GM19395 (cell line): ENCODE data around the gene FAM83G.

Source experiments
- ATAC-seq: cut with Tn5 transposase; IDR thresholded peaks from one replicate; pipeline ENCODE4 v1.9.1; 2021; ENCODE audit warnings: mild to moderate bottlenecking, moderate library complexity; ENCODE audit not compliant: unreplicated experiment

FAM83G gene

GRCh38 chr17:19012171-19013080, 7.9 kb upstream of the FAM83G start:
- no peak for ATAC-seq

- ATAC-seq = no peak
Measured at GRCh38 chr17:19011581-19011980, 7.0 kb upstream of the FAM83G start.

GRCh38 chr17:19010729-19011505, 6.4 kb upstream of the FAM83G start:
- no peak for ATAC-seq

GRCh38 chr17:19009970-19010369, 5.4 kb upstream of the FAM83G start:
- ATAC-seq = no peak

- no peak for ATAC-seq
Measured at GRCh38 chr17:19006698-19007097, 2.1 kb upstream of the FAM83G start.

GRCh38 chr17:19005789-19006430, 1.3 kb upstream of the FAM83G start:
- ATAC-seq = no peak

- ATAC-seq = no peak
Measured at GRCh38 chr17:19005137-19005773, 691 bp upstream of the FAM83G start.

- ATAC-seq = peak; percentile 30
Measured at GRCh38 chr17:19003543-19004420, 782 bp downstream of the FAM83G start.

- ATAC-seq = no peak
Measured at GRCh38 chr17:19002805-19003542, 1.6 kb downstream of the FAM83G start.

- ATAC-seq = no peak
Measured at GRCh38 chr17:19001907-19002590, 2.5 kb downstream of the FAM83G start.

GRCh38 chr17:19000531-19001325, 3.8 kb downstream of the FAM83G start:
- no peak for ATAC-seq

- no peak for ATAC-seq
Measured at GRCh38 chr17:18999911-19000310, 4.7 kb downstream of the FAM83G start.

- ATAC-seq = no peak
Measured at GRCh38 chr17:18999394-18999793, 5.2 kb downstream of the FAM83G start.

- no peak for ATAC-seq
Measured at GRCh38 chr17:18997650-18998196, 6.8 kb downstream of the FAM83G start.

GRCh38 chr17:18996458-18996857, 8.1 kb downstream of the FAM83G start:
- ATAC-seq = no peak

- ATAC-seq = no peak
Measured at GRCh38 chr17:18995220-18995619, 9.3 kb downstream of the FAM83G start.

- ATAC-seq = no peak
Measured at GRCh38 chr17:18994631-18995030, 9.9 kb downstream of the FAM83G start.
